Measurements from ENCODE around the gene TARS1.
A peak's percentile ranks its signal among the peaks of the same experiment; 100 is the strongest.

TARS1 gene

DNA sequence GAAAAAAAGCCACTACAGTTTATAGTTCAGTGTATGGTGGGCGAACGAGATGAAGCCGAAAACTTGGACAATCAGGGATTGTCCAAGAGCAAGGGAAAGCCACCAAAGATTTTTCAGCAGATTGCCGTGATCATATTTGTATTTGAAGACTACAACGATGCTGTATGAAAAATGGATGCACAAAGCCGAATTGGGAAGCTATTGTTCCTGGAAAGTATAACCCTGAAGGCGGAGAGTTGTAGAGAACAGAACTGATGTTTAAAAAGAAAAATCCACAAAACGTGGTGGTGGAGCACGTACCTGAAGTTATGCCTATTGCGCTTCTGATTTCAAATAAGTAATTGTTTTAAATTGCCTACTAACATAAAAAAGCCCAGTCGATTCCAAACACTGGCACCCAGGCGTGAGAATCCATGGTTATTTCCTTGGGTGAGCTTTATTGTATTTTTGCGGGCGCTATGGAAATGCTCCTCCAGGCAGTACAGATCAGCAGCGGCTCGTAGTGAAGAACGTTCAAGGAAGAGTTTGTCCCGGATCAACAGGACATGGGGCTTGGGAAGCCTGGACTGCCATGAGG, 772 bp upstream of the TARS1 start:
- TF ChIP-seq, protein P1, sequence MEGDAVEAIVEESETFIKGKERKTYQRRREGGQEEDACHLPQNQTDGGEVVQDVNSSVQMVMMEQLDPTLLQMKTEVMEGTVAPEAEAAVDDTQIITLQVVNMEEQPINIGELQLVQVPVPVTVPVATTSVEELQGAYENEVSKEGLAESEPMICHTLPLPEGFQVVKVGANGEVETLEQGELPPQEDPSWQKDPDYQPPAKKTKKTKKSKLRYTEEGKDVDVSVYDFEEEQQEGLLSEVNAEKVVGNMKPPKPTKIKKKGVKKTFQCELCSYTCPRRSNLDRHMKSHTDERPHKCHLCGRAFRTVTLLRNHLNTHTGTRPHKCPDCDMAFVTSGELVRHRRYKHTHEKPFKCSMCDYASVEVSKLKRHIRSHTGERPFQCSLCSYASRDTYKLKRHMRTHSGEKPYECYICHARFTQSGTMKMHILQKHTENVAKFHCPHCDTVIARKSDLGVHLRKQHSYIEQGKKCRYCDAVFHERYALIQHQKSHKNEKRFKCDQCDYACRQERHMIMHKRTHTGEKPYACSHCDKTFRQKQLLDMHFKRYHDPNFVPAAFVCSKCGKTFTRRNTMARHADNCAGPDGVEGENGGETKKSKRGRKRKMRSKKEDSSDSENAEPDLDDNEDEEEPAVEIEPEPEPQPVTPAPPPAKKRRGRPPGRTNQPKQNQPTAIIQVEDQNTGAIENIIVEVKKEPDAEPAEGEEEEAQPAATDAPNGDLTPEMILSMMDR (IDR thresholded peaks at IDR 0.05; ENCODE audit: low read depth, low read length) = no peak
- DNase-seq (ENCODE audit: extremely low read depth, low read depth) = no peak

DNA sequence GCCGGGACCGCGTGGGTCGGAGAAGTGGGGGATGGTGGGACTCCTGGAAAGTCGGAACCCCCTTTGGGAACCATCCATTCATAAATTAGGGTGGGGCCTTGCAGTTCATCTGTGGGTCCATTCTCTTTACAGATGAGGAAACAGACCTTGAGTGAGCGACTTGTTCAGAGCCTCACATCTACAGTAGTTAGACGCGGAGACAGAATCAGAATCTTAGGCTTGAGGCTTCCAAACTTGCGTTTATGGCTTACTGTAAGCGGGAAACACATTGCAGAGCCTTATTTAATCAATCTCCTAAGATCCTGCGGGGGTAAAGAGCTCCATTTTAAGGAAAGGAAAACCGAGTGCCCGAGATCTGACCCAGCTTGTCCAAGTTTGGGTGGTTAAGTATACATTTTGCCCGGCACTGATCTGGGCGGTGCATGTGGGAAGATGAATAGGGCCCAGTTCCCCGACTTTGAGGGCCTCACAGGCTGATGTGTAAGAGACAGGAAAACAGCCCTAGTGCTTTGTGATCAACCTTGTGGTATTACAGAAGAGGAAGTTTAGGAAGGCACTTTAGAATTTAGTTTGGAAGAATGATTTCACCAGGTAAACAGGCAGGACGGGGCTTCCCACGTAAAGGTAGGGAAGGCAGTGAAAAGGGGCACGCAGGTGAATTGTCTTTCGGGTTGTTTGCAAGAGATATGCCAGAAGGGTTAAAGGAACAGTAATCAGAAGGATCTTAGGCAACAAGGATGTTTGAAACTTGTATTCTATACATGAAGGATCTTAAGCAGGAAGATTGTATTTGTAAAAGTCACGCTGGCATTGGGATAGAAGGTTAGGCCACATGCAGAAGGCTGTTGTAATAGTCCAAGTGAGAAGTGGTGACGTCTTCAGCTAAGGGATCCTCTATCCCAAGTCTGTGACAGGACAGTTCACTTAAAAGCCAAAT, 744 bp downstream of the TARS1 start:
- peak; percentile 53 for DNase-seq (ENCODE audit: extremely low read depth, low read depth)
- TF ChIP-seq, protein P1 (IDR thresholded peaks at IDR 0.05; ENCODE audit: low read depth, low read length) = no peak

GRCh38 chr5:33444542-33444941, 3.8 kb downstream of the TARS1 start:
- TF ChIP-seq, protein P1 (IDR thresholded peaks at IDR 0.05; ENCODE audit: low read depth, low read length) = no peak
- no peak for DNase-seq (ENCODE audit: extremely low read depth, low read depth)

- DNase-seq (ENCODE audit: extremely low read depth, low read depth) = no peak
- TF ChIP-seq, protein P1 (IDR thresholded peaks at IDR 0.05; ENCODE audit: low read depth, low read length) = no peak
These were observed 5.0 kb downstream of the TARS1 start for GRCh38 chr5:33445798-33446197.

- DNase-seq (ENCODE audit: extremely low read depth, low read depth) = no peak
- TF ChIP-seq, protein P1 (IDR thresholded peaks at IDR 0.05; ENCODE audit: low read depth, low read length) = no peak
These were observed 7.4 kb downstream of the TARS1 start for GRCh38 chr5:33448118-33448517.

GRCh38 chr5:33457126-33457525, 16.4 kb downstream of the TARS1 start:
- DNase-seq (ENCODE audit: extremely low read depth, low read depth) = peak; percentile 45
- TF ChIP-seq, protein P1 (IDR thresholded peaks at IDR 0.05; ENCODE audit: low read depth, low read length) = no peak

DNA sequence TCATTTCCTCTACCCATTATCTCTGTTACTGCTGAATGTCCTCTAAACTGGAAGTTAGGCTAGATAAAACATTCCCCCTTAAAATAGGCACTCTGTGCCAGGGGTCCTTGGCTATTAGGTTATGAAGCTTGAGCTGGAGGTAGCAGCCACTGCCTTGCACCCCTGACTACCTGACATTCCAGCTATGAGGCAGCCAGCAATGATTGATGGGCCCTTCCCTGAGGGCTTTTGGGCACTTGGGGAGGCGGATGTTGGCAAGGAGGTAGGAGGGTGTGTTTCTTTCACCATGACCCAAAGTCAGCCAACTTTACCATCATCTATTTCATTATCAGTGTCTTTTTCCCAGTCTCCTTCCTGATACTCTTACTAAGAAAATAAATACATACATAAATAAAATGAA, 17.1 kb downstream of the TARS1 start:
- DNase-seq (ENCODE audit: extremely low read depth, low read depth) = no peak
- TF ChIP-seq, protein P1 (IDR thresholded peaks at IDR 0.05; ENCODE audit: low read depth, low read length) = no peak
